Lower lobe of right lung (tissue), 2 donors: Measurements from ENCODE around the gene TCF7L1. TPM values are rescaled to one million over a fixed set of nuclear protein-coding genes. Genes with fewer than 3 reads are reported as not detected.

ENCODE experiments used
- ATAC-seq, 2 donors: fragments of 200-7000 bp; cut with Tn5 transposase; one replicate each; pipeline ENCODE4 v1.9.1; 2020 to 2022; ENCODE audit warnings: mild to moderate bottlenecking in 2 of 2, moderate library complexity in 2 of 2
- DNase-seq: peaks from one replicate; pipeline ENCODE4 v3.0.0-alpha.2; 2020
- H3K27ac ChIP-seq: fragments of 200-600 bp; one replicate; pipeline ENCODE4 v1.8.0; 2022
- H3K27me3 ChIP-seq: fragments of 200-600 bp; one replicate; pipeline ENCODE4 v1.8.0; 2022; ENCODE audit warnings: low read depth
- H3K36me3 ChIP-seq: fragments of 200-600 bp; one replicate; pipeline ENCODE4 v1.8.0; 2022; ENCODE audit warnings: mild to moderate bottlenecking
- H3K4me1 ChIP-seq: fragments of 200-600 bp; one replicate; pipeline ENCODE4 v1.8.0; 2022
- H3K4me3 ChIP-seq: fragments of 200-600 bp; one replicate; pipeline ENCODE4 v1.8.0; 2022; ENCODE audit warnings: mild to moderate bottlenecking
- H3K9me3 ChIP-seq: fragments of 200-600 bp; one replicate; pipeline ENCODE4 v1.8.0; 2022
- intact Hi-C: fragments of 100-400 bp; cut with DNase I; formaldehyde crosslinking; loops from one replicate; pipeline ENCODE4 v1.11.0; 2022
- total RNA-seq: library from RNA; stranded (reverse); fragmentation: NEBNext Ultra II Directional; extraction: Animal tissue kit (Norgen Biotek cat#: 25700); gene quantifications from one replicate; pipeline ENCODE4 v1.2.1, GENCODE V29; 2021
- TF ChIP-seq, protein P1 (sequence below): fragments of 200-600 bp; IDR thresholded peaks from one replicate; pipeline ENCODE4 v1.8.0; 2022; ENCODE audit warnings: antibody characterized with exemption, mild to moderate bottlenecking
- donor health status: DM: no; HTN: yes; CAD: no; lungs with severe emphysema.

The TCF7L1 gene
- total RNA-seq, 1 donor from 2014 or later = 17.1 TPM

DNA sequence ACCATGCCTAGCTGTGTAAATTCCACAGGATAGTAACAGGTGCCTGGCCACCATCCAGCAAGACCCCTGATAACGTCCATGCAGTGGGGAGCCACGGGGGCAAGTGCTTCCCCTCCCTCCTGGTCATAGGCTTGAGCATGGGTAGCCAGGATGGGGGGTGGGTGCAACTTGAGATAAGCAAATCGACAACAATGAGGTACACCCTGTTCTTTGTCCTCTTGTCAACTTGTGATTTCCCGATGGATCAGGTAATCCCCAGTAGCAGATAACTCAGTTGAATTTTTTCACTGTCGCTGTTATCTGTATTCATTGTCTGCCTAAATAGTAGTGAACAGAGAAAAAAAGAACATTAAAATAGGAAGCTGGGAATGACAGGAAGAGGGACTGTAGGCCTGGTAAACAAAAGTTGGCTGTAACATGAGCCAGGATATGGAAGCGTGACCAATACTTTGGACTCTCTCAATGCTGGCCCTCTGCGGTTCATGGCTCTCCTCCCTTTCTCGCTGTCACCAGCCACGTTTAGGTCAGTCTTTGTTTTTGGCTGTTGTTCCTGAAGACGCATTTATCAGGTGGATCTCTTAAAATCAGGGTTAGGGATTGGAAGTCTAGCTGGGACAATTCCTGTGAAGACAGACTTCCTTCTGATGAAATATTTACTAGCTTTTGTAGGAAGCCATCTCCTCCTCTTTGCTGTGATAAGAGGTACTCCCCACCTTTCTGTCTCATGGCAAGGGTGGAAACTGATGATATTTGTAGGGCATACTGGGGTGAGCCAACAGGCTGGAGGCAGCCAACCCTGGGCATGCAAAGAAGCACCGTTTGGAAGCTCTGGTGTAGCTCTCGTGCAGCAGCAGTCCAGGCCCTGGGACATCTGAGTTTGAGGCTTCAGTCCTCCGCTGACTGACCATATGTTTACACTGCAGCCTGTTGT lies 42.4 kb downstream of the TCF7L1 start:
- H3K9me3 ChIP-seq = no peaks in the 10 kb centered on the region
- peaks cover 47% of the 10 kb centered on the region for H3K4me1 ChIP-seq
- H3K27ac ChIP-seq = peak overlapping the region; percentile 21
- no peaks in the 10 kb centered on the region for H3K36me3 ChIP-seq
- intact Hi-C loops = no loop called here
- H3K27me3 ChIP-seq = no peaks in the 10 kb centered on the region
- no peak for DNase-seq
- ATAC-seq = peak; percentile 32 to 39
- TF ChIP-seq, protein P1, sequence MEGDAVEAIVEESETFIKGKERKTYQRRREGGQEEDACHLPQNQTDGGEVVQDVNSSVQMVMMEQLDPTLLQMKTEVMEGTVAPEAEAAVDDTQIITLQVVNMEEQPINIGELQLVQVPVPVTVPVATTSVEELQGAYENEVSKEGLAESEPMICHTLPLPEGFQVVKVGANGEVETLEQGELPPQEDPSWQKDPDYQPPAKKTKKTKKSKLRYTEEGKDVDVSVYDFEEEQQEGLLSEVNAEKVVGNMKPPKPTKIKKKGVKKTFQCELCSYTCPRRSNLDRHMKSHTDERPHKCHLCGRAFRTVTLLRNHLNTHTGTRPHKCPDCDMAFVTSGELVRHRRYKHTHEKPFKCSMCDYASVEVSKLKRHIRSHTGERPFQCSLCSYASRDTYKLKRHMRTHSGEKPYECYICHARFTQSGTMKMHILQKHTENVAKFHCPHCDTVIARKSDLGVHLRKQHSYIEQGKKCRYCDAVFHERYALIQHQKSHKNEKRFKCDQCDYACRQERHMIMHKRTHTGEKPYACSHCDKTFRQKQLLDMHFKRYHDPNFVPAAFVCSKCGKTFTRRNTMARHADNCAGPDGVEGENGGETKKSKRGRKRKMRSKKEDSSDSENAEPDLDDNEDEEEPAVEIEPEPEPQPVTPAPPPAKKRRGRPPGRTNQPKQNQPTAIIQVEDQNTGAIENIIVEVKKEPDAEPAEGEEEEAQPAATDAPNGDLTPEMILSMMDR = no peak
- no peak overlapping the region for H3K4me3 ChIP-seq

DNA sequence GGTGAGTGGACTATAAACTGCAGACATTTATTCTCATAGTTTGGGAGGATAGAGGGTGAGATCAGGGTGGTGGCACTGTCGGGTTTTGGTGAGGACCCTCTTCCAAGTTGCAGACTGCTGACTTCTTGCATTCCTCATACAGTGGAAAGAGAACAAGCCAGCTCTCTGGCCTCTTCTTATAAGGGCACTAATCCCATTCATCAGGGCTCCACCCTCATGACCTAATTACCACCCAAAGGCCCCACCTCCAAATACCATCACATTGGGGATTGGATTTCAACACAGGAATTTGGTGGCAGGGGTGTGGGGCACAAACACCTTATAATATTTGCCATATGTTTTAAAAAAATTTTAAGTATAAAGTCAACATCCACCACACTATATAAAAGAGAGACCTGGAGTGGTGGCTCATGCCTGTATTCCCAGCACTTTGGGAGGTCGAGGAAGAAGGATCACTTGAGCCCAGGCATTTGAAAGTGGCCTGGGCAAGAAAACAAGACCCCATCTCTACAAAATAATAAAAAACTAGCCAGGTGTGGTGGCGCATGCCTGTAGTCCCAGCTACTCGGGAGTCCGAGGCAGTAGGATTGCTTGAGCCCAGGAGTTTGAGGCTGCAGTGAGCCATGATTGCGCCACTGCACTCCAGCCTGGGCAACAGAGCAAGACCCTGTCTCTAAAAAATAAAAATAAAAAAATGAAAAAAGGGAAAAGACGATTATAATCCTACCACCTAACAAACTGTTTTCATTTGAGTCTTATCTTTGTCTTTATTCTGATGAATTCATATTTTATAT lies 44.0 kb downstream of the TCF7L1 start:
- H3K27ac ChIP-seq = no peak overlapping the region
- peaks cover 57% of the 10 kb centered on the region for H3K4me1 ChIP-seq
- intact Hi-C loops = no loop called here

DNA sequence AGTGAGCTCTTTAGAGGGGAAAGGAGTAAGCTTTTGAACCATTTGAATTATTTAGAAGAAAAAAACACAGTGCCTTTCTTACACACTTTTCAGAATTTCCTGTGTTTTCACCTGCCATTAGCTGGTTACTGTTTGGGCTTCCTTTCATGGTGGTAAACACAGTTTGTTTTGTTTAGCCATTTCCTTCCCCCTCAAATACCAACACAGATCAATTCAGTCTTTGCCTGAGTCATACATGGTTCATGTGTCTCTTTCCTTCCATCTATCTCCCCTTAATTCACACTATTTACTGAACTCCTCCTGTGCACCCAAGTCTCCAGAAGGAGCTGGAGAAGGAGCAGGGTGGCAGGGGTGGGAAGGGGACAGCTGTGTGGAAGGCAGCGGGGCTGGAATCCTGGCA lies 45.0 kb downstream of the TCF7L1 start:
- TF ChIP-seq, protein P1 = no peak
- ATAC-seq (no peak), DNase-seq (no peak)
- H3K4me1 ChIP-seq = peaks cover 57% of the 10 kb centered on the region
- no peak overlapping the region for H3K4me3 ChIP-seq
- intact Hi-C loops = no loop called here
- no peaks in the 10 kb centered on the region for H3K27me3 ChIP-seq
- H3K27ac ChIP-seq = no peak overlapping the region
- no peaks in the 10 kb centered on the region for H3K36me3 ChIP-seq
- H3K9me3 ChIP-seq = no peaks in the 10 kb centered on the region

More for the DNA sequence above, 44.0 kb downstream of the TCF7L1 start:
- Histone ChIP-seq H3K36me3 (no peaks in the 10 kb centered on the region), H3K4me3 (no peak overlapping the region), H3K27me3 (no peaks in the 10 kb centered on the region), H3K9me3 (no peaks in the 10 kb centered on the region)
- DNase-seq = no peak
- ATAC-seq = no peak
- TF ChIP-seq, protein P1 = no peak

DNA sequence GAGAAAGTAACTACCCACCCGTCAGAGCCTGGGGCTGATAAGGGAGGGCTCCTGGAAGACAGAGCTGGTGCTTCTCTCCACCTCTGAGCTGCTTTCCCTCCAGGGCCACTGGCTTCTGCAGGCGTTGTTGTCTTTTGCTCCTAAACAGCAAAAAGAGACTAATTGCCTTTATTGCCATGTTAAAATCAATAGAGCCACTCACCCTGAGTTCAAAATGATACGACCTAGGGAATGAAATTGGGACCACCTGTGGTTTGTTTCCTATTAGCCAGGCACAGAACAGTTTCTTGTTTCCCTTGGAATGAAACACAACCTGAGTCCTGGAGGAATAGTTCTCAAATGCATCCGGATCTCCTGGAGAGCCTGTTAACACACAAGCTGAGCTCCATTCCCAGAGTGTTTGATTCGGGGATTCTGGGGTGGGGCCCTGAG lies 45.8 kb downstream of the TCF7L1 start:
- no peak overlapping the region for H3K4me3 ChIP-seq
- H3K4me1 ChIP-seq = peaks cover 57% of the 10 kb centered on the region
- DNase-seq = no peak
- H3K36me3 ChIP-seq = no peaks in the 10 kb centered on the region
- intact Hi-C loops = no loop called here
- no peak for ATAC-seq
- TF ChIP-seq, protein P1 = no peak
- no peaks in the 10 kb centered on the region for H3K9me3 ChIP-seq
- H3K27ac ChIP-seq = no peak overlapping the region
- H3K27me3 ChIP-seq = no peaks in the 10 kb centered on the region

DNA sequence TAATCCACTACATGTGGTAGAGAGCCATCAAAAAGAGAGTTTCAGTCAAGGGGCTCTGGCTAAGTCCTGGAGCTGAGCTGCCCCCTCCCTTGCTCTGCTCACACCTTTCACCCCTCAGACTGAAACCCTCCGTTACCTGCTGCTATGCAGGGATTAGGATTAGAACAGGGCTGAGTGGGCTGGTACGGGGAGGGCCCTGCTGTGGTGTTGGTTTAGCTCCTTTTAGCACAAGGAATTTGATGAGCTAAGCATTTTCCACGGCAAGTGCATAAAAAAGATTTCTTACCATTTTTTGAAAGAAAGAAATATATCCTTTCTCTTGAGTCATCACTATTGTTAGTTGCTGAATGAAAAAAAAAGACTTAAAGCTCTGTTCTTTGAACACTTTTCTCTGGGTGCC lies 46.3 kb downstream of the TCF7L1 start:
- ATAC-seq (no peak), DNase-seq (no peak)
- Histone ChIP-seq H3K9me3 (no peaks in the 10 kb centered on the region), H3K27ac (no peak overlapping the region), H3K4me3 (no peak overlapping the region), H3K36me3 (no peaks in the 10 kb centered on the region), H3K4me1 (peaks cover 57% of the 10 kb centered on the region), H3K27me3 (no peaks in the 10 kb centered on the region)
- TF ChIP-seq, protein P1 = no peak
- intact Hi-C loops = no loop called here
